Activated naive CD4-positive, alpha-beta T cell treated with anti-CD3 and anti-CD28 coated beads, Interleukin-2, amount 50 U/mL, for 16 hours (primary cell): ENCODE results near the gene TMEM9.
"Not testable (repeated sequence)": the region's sequence is repeated elsewhere in the genome, so short reads cannot be mapped to it uniquely, and the experiment has no call there.

Experiments used
- DNase-seq: peaks from one replicate; pipeline ENCODE4 v3.0.0-alpha.2; 2020

TMEM9 gene

GRCh38 chr1:201172999-201173610, 18.8 kb upstream of the TMEM9 start:
- no peak for DNase-seq

DNA sequence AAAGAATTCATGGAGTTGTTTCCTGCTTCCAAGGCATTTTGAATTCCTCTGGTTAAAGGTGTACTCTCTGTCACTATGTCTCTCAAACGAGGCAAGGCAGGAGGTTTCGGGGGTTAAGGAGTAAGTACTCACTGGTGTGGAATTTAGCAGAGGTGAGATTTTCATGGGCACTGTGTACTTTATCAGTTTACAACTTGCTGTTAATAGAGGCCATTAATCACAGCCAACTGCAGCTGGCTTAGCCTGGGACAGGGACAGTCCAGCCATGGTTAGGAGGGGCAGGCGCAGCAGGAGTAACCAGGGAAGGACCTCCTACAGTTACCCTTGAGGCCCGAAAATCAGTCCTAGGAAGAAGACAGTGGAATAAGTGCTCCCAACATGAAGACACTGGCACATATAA, 18.1 kb upstream of the TMEM9 start:
- no peak for DNase-seq

DNA sequence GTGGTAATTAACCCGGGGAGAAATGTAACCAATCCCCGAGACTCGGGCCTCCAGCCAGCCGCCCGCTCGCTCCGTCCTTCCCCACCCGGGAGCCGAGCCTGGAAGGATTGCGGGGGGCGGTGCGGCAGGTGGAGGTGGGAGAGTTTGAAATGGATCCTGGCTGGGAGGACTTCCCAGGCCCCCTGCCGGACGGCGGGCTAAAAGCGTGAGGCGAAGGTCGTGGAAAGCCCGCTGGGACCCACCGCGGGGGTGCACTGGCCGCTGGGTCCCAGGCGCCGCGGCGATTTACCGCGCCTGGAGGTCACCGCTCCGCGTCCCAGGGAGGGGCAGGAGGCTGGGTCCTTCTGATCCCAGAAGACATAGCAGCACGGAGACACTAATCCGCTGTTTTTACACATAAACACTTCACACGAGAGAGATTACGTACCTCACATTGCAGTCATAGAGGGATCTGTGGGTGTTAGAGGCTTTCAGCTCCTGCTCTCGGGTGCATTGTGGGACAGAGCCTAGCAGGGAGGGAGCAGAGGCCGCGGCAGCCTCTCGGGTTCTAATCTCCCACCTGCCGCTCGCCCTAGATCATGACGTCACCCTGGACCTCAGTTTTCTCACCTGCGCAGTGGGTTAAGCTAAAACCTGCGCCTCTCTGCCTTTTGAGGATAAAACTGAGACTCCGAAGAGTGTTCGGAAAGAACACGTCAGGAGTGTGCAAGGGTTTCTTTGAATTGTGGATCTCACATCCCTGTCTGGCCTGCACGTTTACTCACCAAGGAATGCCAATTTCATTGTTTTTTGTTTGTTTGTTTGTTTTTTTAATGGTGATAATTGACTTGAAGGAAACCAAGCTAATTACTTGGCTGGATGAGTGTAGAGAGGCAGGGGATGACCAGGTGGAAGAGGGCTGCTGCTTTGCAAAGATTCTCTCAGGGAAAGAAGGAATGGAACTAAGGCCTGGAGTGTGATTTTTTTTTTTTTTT, 17.1 kb upstream of the TMEM9 start:
- DNase-seq: peak; percentile 65

DNA sequence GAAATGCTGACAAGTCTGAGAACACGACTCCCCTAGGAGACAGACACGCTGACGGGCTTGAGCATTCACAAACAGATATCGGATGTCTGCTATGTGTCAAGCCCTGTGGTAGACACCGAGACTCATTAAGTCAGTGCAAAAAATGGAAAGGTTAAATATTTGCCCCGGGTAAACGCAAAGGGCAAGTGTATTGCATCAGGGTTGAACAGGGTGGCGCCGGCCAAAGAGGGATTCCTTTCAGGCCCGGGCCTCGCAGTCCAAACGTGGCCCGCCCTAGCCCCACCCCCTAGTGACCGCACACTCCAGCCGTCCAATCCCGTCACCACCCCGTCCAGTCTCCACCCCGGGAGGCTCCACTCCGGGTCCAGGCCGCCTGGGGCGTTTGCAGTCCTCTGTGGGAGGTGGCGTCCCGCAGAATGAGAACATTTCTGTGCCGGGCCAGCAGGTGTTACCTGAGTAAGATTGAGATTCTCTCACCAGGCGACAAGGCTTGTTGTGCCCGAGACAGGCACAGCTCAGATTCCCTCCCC, 16.3 kb upstream of the TMEM9 start:
- DNase-seq: peak; percentile 75

GRCh38 chr1:201169971-201170532, 15.8 kb upstream of the TMEM9 start:
- no peak for DNase-seq

GRCh38 chr1:201169203-201169602, 14.9 kb upstream of the TMEM9 start:
- DNase-seq: no peak

DNA sequence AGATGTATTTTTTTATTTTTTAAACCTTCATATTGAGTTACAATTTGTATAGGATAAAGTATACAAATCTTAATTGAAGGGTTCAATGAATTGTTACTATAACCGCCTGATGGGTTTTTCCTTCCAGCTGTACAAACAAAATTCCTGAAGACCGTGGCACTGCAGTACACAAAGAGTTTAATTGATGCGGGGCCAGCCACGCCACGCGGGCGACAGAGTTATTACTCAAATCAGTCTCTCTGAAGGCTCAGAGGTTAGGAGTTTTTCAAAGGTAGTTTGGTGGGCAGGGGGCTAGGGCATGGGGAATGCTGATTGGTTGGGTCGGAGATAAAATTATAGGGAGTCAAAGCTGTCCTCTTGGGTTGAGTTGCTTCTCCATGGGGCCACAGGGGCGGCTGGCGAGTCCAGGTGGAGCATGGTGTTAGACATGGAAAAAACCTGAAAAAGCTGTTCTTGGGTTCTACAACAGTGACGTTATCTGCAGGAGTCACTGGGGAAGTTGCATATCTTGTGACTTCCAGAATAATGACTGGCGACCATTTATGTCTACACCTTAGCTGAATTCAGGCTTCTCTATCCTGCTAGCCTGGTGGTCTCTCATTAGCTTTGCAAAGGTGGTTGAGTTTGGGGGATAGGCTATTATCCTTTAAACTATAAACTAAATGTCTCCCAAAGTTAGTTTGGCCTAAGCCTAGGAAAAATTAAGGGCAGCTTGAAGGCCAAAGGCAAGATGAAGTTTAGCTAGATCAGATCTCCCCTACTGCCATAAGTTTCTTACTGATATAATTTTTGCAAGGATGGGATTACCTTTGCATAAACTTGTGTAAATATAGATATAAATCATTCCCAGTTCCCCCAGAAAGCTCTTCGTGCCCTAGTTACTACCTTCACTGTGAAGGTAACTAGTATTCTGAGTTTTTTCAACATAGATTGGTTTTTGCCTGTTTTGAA, 13.0 kb upstream of the TMEM9 start:
- DNase-seq: no peak

GRCh38 chr1:201164645-201165044, 10.4 kb upstream of the TMEM9 start:
- DNase-seq: no peak

- DNase-seq: no peak
Measured at GRCh38 chr1:201163707-201164106, 9.4 kb upstream of the TMEM9 start.

- not testable (repeated sequence) for DNase-seq
Measured at GRCh38 chr1:201163036-201163435, 8.8 kb upstream of the TMEM9 start.

DNA sequence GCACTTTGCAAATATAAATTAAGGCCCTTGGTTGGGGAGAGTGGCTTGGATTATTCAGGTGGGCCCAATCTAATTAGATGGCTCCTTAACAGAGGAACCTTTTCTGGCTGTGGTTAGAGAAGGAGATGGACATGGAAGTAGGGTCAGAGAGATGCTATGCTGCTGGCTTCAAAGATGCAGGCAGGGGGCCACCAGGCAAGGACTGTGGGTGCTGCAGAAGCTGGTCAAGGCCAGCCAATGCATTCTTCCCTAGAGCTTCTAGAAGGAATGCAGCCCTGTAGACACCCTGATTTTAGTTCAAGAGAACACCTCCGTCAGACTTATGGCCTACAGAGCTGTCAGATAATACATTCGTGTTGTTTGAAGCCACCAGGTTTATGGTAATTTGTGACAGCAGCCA, 3.7 kb upstream of the TMEM9 start:
- no peak for DNase-seq

DNA sequence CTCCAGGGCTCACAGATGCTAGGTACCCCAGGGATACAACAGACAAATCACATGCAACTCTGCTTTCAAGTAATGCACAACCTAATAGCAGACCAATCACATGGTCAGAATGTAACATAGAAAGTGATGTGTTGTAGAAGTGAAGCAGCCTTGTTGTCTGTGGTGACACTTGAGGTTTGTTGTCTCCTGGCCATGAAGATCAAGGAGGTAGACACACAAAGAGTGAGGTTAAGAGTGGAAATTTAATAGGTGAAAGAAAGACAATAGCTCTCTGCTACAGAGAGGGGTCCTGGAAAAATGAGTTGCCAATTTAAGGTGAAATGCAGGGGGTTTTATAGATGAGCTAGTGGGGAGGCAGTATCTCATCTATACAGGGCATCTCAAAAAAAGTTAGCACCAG, 2.5 kb upstream of the TMEM9 start:
- no peak for DNase-seq

- DNase-seq: no peak
Measured at GRCh38 chr1:201156346-201156745, 2.1 kb upstream of the TMEM9 start.

DNA sequence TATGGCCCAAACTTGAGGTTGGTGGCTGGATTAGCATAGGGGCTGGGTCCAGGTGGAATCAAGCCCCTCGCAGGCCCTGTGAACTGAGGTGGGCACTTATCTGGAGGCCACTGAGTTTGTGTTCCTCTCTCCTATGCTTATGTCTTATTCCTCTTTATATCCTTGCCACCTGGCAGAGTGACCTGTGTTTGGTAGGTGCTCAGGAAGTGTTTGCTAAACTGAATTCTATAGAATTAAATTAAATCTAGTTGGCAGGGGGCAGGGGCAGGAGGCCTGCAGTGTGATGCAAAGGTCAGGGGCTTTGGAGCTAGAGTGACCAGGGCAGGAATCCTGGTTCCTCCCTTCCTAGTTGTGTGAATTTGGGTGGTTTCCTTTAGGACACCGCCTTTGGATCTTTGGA, 1.1 kb upstream of the TMEM9 start:
- no peak for DNase-seq

DNA sequence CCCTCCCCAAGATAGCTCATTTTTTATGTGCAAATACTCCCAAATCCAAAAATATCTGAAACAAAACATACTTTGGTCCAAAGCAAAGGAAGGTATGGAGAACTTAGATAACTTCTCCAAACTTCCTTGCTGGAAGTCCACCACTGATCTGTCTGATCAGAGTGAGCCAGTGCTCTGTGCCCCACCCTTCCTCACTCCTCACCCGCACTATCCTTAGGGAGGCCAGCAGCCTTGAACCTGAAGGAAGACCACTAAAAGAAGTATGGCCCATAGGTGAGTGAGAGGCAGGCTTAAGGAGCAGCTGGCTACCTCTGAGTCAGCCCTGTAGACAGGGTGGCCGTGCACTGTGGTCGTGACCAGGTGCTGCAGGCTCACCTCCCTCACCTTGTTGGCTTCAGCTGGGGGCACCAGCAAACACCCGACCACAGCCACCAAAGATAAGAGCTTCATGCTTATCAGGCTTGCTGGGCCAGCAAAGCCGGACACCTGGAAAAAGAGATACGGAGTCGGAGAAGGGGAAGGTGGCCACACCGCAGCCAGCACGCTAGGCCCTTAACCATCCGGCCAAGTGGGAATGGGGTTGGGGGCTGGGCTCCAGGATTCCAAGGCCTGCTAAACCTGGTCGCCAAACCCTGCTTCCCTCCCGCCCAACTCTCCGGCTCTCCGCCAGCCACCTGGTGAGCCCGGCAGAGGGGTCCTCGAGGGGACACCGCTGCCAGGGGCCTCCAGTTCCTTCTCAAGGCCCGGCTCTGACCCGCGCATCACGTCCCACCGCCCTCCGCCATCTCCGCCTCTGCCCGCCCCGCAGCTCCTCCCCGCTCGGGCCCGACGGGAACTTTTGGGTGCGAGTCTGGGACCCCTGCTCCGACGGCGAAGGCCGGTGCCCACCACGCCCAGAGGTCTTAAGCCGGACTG, 543 bp downstream of the TMEM9 start:
- DNase-seq: no peak

GRCh38 chr1:201149400-201149799, 4.9 kb downstream of the TMEM9 start:
- DNase-seq: no peak

DNA sequence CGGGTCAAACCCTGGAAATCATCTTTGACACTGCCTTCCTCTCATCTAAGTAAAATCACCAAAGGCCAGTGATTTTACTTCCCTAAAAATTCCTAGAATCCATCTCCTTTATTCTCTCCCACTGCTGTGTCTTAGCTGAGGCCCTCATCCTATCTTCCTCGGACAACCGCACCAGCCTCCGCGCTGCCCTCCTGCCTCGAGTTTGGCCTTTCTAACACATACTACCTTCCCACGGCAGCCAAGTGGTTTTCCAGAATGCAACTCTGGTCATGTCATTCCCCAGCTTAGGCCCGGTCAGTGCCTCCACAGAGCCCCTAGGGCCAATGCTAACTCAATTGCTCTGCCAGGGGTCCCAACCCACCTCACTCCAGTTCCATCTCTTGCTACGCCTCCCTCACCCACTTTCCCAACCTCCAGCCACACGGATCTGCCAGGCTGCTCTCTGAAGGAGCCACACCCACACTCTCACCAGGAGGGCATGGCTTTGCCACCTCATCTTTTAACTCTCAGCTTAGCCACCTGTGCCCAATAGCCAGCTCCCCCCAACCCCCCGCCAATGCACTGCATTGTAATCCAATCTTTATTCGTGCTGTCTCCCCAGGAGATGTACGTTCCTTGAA, 6.8 kb downstream of the TMEM9 start:
- DNase-seq: no peak

DNA sequence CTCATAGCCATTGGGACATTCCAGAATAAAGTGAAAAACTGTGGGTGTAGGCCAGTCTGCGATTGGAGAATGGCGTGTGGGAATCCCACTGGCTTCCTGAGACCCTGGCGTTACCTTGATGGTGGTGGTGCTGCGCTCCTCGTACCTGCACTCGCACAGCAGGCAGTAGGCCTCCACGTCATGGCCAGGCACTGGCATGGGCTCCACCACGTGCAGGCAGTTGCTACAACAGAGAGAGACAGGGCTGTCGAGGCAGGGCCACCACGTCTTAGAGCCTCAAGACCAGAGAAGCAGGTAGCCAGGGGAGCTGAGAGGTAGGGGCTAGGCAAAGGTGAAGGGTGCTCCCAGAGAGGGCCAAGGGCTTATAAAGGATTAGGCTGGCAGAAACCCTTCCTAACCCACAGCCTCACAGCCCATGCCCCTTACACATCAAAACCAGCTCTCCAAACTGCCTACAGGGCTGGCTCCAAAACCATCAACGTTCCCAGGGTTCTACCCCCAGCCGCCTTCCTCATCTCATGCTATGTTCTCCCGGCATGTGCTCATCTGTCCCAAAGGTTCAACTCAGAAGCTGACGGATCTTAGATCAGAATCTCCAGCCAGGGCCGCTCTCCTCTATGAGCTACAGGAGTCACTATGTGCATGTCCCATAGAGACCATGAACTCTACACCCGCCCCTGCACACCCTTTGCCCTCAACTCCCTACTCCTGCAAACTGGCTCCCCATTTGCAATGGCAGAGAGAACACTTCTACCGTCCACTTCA, 7.5 kb downstream of the TMEM9 start:
- DNase-seq: no peak

DNA sequence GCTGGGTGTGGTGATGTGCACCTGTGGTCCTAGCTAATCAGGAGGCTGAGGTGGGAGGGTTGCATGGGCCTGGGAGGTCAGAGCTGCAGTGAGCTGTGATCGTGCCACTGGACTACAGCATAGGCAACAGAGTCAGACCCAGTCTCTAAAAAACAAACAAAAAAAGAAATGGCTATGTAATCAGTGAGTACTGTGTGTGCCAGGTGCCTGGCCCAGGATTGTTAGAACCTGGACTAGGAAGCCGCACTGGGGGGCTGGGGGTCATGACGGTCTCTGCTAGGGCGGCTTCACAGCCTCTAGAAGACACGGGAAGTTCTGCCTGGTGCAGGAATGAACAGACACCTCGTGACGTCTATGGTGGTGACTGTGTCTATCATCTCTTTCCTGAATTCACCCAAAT, 8.5 kb downstream of the TMEM9 start:
- no peak for DNase-seq

DNA sequence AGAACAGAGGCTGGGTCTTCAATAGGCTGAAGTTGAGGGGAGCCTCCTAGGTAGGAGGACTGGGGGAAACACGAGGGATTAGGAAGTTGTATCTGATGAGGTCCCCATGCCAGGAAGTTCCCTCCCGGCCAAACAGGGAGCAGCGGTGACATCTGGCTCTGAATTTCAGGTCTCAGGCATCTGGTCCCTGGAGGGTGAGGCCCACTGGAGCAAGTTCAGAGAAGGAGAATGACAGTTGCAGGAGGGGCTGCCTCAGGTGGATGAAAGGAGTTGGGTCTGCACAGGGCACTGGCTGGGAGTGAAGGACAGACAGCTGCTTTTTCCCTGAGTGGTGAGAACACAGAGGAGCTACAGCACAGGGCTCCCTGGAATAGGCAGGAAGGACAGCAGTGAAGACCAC, 9.1 kb downstream of the TMEM9 start:
- no peak for DNase-seq
